Stimulated activated CD8-positive, alpha-beta memory T cell treated with anti-CD3 and anti-CD28 coated beads, Interleukin-15, amount 100 ng/mL, for 4 hours (primary cell): ENCODE results near the gene SPON1.
"Not testable (repeated sequence)": the region's sequence is repeated elsewhere in the genome, so short reads cannot be mapped to it uniquely, and the experiment has no call there.

Experiments used
- DNase-seq, 2 donors: peaks; one replicate each; pipeline ENCODE4 v3.0.0-alpha.2; 2020; ENCODE audit warnings: low read depth in 2 of 2

SPON1 gene

DNA sequence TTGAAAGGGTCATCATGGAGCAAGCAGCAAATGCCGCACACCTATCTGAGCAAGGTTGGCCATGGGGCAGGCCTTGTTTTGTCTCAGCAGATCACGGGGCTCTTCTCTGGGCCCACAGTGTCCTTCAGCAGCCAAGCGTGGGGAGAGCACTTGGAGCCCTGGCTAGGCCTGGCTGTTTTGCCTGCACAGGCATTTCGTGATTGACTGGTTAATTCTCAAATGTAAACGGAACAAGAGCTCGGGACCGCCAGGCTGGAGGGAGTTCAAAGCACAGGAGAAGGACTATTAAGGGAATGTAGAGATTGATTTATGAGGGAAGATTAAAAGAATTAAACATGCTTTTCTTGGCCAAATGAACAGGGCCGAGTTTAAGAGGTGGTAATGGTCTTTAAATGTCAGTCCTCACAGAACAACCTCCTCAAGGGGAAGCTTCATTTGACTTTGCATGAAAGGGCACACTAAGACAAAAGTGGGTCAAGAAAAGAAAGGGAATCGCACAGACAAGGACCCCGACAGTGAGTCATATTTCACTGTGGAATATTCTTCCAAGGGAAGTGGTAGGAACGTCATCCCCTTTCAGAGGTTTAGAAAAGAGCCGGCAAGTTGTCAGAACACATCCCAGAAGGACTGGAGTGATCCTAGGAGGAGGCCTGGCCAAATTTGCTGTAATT is 20.7 kb downstream of the SPON1 start:
- DNase-seq: no peak

DNA sequence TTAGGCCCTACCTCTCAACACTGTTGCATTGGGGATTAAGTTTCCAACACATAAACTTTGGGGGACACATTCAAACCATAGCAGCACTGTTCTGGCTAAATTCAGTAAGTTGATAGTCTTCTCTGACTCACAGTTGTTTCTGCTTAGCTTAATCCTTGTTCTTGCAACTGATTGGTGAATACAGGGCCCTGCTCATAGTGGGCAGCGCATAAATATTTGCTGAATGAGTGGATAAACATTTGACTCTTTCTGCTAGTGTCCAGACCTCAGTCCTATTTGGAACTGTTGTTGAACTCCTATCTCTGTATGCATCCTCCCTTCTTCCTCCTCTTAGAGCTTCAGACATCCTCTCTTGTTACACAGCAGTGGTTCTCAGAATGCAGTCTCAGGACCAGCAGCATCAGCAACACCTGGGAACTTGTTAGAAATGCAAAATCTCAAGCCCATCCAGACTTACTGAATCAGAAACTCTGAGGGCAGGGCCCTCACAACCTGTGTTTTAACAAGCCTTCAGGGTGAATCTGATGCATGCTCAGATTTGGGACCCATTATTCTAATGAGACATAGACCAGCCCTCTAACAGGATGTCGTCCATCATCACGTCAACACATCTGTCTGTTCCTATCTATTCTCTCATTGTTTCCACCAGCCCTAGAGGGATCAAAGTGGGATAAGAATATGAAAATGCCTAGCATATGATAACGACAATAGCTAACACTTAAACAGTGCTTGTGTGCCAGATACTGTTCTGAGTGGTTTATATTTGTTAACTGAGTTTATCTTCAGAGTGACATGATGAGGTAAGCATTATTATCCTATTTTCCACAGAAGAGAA is 22.3 kb downstream of the SPON1 start:
- DNase-seq: no peak

DNA sequence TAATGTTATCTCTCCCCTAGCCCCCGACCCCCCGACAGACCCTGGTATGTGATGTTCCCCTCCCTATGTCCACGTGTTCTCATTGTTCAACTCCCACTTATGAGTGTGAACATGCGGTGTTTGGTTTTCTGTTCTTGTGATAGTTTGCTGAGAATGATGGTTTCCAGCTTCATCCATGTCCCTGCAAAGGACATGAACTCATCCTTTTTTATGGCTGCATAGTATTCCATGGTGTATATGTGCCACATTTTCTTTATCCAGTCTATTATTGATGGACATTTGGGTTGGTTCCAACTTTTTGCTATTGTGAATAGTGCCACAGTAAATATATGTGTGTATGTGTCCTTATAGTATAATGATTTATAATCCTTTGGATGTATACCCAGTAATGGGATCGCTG is 24.2 kb downstream of the SPON1 start:
- not testable (repeated sequence) for DNase-seq

DNA sequence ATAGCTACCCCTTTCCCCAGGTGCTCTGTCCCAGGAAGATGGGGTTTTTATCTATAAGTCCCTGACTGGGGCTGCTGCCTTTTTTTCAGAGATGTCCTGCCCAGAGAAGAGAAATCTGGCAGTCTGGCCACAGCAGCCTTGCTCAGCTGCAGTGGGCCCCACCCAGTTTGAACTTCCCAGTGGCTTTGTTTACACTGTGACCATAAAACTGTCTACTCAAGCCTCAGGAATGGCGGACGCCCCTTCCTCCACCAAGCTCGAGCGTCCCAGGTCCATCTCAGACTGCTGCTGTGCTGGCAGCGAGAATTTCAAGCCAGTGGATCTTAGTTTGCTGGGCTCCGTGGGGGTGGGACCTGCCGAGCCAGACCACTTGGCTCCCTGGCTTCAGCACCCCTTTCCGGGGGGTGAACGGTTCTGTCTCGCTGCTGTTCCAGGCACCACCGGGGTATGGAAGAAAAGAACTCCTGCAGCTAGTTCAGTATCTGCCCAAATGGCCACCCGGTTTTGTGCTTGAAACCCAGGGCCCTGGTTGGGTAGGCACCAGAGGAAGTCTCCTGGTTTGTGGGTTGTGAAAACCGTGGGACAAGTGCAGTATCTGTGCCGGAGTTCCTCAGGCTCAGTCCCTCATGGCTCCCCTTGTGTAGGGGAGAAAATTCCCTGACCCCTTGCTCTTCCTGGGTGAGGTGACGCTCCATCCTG is 29.8 kb downstream of the SPON1 start:
- DNase-seq: not testable (repeated sequence)

DNA sequence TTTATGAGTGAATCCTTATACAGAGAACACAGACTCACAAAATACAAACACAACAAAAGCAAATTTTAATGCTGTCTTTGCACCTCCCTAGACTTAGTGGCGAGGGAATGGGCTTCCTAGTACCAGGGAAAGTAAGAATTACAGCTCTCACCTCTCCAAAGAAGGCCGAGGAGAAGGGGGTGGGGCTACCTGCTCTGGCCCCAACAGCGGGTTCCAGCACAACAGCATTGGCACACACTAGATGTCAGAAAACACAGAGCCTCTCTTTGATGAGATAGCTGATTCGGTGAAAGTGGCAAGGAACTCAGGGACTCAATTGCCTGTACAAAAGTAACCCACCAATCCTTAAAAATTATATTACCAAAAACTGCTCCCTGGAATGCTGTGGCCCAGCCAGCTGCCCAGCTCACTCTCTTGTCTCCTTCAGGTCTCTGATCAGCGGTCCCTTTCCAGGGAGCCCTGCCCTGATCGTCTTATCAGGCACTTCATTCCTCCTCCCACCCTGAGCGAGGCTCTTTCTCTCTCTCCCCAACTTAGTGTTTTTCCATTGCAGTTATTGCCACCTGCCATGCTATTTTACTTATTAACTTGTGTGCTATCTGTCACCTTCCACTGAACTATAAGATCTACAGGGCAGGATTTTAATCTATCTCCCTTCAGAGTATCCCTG is 30.7 kb downstream of the SPON1 start:
- no peak for DNase-seq

DNA sequence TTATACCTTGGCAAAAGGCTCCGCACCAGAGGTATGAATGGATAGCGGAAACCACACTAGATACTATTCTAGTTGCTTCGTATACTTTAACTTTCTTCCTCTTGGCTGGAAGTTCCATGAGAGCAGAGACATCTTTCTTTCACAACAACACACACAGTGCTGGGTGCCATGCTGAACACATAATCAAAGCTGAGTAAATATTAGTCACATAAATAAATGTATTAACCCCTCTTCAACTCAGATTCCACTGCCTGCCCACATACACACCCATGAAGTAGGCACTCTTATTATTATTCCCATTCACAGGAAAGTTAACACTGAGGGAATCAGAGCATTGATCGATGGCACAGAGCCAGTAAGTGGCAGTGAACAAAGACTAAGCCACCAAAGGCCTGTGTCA is 35.4 kb downstream of the SPON1 start:
- no peak for DNase-seq

DNA sequence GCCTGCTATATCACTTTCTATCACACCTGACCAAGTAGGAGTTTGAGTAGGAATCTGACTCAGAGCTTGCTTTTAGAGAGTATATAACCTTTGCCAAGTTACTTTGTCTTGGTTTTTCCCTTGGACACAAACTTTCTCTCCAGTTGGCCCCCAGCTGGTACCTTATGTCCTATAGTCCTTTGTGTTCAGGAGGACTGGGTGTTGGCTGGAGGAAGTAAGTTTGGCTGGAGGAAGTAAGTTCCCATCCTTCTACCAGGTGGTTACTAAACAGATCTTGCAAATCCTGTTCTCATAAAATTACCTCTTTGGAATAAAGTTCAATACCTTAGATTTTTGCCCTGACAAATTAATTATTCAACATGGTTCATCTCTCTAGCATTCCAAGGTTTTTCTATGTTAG is 37.2 kb downstream of the SPON1 start:
- no peak for DNase-seq

DNA sequence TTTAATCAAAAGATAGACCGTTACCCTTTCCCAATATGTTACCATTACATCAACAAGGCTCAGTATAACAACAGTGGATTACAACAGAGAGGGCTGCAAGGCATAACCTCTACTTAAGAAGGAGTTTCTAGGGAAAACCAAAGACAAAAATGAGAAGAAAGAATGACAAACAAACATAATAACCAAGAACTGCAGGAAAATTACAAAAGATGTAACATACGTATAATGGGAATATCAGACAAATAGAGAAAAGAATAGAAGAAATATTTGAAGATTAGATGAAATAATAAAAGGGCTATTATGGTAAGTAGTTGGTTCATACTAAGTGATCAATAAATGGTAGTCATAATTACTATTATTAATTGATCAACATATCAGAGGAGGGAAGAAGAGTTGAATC is 39.1 kb downstream of the SPON1 start:
- DNase-seq: no peak

DNA sequence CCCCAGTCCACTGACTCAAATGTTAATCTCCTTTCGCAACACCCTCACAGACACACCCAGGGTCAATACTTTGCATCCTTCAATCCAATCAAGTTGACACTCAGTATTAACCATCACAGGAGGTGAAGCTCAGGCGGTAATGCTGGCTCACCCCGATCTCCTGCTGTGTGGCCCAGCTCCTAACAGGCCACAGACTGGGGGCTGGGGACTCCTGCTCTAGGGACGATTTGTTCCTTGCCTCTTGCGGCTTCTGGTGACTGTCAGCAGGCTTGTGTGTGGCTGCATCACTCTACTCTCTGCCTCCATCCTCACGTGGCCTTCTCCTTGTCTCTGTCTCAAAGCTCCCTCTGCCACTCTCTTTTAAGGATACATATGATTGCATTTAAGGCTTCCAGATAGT is 45.0 kb downstream of the SPON1 start:
- DNase-seq: no peak

DNA sequence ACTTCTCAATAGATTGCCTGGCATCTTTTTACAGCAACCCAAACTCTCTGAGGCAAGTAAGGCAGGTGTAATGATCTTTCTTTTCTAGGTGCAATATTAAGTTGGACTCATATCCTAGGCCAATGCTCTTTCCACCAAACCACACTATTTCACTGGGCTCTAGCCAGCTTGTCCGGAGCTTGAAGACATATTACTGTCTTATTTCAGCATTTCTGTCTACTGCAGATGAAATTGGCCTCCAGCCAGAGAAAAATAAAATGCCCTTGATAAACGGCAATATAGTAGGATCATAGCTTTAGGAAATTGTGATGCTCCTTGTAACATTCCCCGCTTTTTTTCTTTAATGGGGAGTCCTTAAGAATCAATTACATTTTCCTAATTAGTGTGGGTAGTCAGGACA is 48.1 kb downstream of the SPON1 start:
- no peak for DNase-seq

DNA sequence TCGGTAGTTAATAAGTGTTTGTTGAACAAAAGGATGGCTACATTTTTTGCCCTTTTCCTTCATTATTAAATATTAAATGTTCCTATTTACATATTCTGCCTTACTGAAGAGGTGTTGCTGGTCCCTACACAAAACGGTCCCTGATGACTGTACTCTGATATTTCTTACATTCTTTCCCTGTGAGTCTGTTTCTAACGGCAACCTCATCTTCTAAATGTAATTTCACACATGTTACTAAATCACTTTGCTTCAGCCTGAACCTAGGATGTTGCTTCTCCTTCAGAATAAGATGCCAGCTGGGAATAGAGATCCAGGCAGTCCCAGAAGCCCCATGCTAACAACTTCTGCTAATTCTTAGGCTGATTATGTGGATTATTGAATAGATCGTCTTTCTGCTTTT is 50.3 kb downstream of the SPON1 start:
- no peak for DNase-seq

DNA sequence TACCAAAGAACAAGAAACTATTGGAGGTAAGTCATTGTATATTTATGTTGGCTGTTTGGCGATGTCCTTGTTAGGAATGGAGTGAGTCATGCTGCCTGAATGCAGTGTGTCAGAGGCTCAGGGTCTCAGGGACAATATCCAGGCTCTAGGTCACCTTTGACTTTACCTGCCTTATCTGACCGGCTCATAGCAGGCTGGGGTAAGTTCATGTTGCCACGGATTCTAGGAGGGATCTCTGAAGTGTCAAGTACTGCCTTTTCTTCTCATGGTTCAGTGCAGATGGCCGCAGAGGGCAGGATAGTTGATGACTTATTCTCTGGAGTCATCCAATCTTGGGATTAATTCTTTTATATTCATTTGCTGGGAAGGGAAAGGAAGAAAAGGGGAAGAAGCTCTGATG is 53.2 kb downstream of the SPON1 start:
- no peak for DNase-seq

DNA sequence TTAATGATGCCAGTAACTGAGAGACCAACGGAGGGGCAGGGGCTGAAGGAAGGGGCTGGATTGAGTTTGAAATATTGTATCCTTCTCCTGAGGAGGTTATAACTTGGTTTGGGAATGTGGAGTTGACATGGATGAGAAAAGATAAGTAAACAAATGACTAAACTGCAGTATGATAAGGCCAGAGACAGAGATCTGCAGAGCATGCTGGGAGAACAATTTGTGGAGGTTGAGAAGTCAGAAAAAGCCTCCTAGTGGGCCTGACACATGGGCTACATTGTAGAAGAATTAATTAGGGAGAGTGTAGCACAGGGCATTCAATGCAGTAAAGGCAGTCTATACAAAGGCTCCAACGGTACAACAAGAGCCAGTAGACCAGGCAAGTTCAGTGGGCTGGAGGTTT is 55.9 kb downstream of the SPON1 start:
- no peak for DNase-seq

DNA sequence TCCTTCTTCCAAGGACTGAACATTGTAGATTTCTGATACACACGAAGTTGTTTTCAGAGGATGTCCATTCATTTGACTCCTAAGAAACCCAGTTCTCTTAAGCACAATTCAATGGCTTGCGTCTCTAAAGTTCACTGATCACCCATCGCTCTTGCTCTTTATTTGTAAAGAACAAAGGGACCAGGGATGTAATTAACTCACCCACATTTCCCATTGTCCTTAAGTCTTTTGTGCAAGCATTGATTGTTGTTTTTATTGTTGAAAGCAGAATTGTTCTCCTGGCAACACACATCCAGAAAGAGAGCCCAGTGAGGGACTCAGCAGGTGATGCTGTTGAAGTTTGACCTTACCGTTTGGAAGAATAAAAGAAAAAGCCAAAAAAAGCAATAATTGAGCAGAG is 59.2 kb downstream of the SPON1 start:
- no peak for DNase-seq

DNA sequence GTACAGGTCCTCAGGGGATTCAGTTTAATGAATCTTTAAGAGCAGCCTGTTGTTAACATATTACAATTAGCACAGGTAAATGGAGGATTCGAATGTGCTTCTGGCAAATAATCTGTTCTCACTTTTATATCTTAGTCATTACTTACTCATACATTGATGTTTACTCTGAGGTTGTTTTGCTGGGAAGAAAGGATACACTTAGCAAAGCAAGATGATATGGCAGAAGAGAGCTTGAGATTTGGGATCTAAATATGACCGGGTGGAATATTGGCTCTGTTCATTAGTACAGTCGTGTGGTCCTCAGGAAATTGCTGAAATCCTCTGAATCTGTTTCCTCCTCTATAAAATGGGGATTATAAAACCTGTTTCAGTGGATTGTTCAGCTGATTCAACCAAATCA is 59.7 kb downstream of the SPON1 start:
- DNase-seq: no peak

DNA sequence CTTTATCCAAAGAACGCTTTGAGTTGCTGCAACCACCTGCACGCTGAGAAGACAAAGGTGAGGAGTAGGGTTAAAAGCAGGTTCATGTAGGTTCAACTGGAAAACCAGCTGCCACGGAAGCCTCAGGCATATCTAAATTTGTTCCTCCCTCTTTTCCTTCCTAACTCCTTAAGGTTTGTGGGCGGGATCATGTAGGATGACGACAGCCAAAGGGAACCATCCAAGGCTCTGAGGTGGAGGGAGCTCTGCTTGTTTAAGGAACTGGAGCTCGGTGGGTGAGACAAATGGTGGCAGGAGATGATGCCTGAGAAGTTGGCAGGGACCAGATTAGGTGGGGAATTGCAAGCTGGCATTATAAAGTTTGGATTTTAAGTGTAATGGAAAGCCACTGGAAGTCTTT is 60.3 kb downstream of the SPON1 start:
- no peak for DNase-seq

DNA sequence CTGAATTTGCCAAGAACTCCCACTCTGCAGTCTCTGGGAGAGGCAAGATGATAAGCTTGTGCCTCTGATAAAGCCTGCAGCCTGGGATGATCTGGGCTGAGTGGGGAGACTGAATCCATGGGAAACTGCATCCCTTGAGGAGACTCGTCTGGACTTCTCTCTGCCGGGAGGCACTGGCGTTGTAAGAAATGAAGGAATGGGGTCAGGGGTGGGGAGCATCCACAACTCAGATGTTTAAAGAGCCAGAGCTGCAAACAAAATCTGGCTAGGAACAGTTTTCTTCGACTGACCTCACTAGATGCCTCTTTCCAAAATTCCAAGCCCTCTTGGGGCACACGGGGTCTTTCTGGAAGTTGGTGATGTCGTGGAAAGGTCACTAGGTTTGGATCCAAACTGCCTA is 64.4 kb downstream of the SPON1 start:
- DNase-seq: no peak

DNA sequence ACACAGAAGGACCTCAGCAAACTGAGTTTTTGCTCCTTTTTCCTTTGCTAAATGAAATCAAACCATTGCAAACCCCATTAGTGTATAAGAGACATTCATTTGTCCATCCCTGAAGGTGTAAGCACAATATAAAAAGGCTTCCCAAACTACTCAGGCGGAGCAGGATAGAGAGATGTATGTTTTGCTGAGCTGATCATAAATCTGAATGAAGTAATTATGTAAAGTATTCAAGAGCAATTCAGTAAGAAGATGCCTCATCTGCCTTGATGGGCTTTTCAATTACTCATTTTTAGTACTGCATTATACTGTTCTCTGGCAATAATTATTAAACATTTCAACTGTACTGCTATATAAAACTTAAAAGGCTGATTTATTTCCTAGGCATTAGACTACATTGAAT is 65.0 kb downstream of the SPON1 start:
- no peak for DNase-seq

DNA sequence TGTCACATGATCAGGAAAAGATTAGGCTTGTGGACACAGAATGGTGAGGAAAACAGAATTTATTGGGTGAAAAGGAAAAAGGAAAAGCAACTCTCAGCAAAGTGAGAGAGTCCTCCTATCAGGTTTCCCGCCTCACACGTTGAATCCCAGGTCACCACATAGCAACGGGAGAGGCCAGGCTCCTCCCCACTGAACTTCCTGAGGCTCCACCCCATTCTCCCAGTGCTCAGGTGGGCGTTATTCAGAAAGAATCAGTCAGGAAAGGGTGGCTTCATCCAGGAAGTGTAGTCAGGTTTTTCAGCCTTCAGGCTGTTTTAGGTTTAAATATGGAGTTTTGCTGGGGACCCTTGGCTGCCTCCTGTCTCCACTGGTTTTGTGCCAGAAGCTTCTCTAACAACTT is 66.9 kb downstream of the SPON1 start:
- no peak for DNase-seq

DNA sequence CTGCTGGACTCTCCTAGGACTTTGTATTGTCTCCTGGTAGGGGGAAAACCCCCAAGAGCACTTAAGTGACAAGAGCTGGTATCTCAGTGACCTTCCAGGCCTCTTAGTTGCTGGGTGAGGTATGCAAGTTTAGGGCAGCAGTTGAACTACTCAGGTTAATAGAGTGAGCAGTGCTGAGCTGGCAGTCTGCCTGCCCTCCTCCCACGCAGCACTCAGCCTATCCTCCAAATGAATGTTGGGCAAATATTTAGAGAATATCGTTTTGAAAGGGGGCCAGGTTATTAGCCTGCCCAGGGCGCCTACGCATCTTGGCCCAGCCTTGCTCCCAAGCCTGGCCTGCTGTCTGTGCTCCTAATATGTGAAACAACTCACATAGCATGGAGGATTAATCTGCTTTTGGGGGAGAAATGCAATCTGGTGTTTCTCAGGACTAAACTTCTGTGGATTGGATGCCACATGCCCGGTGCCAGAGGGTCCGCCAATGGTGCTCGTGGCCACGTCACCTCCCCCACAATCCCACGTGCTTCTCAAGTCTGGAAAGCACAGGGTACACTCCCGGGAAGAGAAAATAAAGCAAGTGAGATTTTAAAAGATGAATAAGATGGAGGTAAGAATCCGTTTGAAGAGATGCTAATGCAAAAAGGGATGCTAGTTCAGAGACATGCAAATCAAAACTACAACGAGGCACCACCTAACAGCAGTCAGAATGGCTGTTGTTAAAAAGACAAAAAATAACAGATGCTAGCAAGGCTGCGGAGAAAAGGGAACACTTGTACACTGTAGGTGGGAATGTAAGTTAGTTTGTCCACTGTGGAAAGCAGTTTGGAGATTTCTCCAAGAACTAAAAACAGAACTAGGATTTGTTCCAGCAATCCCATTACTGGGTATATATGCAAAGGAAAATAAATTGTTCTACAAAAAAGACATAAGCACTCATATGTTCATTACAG is 67.7 kb downstream of the SPON1 start:
- DNase-seq: no peak

DNA sequence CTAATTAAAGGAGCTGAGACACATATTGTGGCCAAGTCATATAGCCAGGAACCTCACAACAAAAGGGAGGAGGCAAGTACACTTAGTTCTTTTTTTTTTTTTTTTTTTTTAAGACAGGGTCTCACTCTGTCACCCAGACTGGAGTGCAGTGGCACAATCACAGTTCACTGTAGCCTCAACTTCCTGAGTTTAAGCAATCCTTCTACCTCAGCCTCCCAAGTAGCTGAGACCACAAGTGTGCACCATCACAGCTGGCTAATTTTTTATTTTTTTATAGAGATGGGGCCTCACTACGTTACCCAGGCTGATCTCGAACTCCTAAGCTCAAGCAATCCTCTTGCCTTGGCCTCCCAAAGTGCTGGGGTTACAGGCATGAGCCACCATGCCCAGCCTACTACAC is 73.0 kb downstream of the SPON1 start:
- DNase-seq: not testable (repeated sequence)
